Measurements from ENCODE around the gene ABCA8. TPM values are rescaled to one million over a fixed set of nuclear protein-coding genes. Genes with fewer than 3 reads are reported as not detected.

The ABCA8 gene
- total and polyA plus RNA-seq, 2 of the 8 experiments (the other 6 are each of a cell fraction or from before 2014, with no cell fraction given), result not detected

GRCh38 chr17:68854452-68854851 is 100.7 kb downstream of the ABCA8 start (continued):
- no peak for TF ChIP-seq NRF1 (IDR thresholded peaks at IDR 0.05; ENCODE audit: low read depth, low read length)
